Stimulated activated CD4-positive, alpha-beta T cell treated with anti-CD3 and anti-CD28 coated beads, Interleukin-2, amount 100 ng/mL, for 48 hours (primary cell): Measurements from ENCODE around the gene EIF1AD.
"Not testable (repeated sequence)": the region's sequence is repeated elsewhere in the genome, so short reads cannot be mapped to it uniquely, and the experiment has no call there.

Experiments used
- DNase-seq, 2 donors: peaks; one replicate each; pipeline ENCODE4 v3.0.0-alpha.2; 2020

EIF1AD gene, protein sequence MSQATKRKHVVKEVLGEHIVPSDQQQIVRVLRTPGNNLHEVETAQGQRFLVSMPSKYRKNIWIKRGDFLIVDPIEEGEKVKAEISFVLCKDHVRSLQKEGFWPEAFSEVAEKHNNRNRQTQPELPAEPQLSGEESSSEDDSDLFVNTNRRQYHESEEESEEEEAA

GRCh38 chr11:66001942-66002647 lies at the start of gene EIF1AD, which contains the start of gene BANF1:
TSS of gene EIF1AD (minus strand) at chr11:66002157. CDS start at chr11:66000389, 1,768 bp downstream.
TSS of gene BANF1 (plus strand) at chr11:66002503. CDS start at chr11:66003251, 748 bp downstream.
- DNase-seq: peak; percentile 86 to 89

DNA sequence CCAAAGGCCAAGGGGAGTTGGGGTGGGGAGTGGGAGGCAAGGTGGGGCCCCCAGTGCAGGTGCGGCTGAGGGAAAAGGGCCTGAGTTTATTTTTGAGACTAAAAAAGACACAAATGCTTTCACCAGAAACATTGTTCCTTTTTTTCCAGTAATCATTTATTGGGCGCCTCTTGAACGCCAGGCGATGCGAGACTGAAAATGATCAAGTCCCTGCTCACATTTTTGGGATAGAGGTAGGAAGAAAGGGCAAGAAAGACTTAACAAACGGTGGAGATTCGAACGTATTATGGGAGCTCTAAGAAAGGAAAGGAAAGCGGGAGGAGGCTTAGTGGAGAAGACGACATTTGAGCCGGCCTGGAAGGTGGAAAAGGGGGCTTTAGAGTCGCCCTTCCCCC lies 49.4 kb upstream of the EIF1AD start:
- no peak for DNase-seq

GRCh38 chr11:66050581-66051231 lies 48.7 kb upstream of the EIF1AD start:
- DNase-seq: no peak

DNA sequence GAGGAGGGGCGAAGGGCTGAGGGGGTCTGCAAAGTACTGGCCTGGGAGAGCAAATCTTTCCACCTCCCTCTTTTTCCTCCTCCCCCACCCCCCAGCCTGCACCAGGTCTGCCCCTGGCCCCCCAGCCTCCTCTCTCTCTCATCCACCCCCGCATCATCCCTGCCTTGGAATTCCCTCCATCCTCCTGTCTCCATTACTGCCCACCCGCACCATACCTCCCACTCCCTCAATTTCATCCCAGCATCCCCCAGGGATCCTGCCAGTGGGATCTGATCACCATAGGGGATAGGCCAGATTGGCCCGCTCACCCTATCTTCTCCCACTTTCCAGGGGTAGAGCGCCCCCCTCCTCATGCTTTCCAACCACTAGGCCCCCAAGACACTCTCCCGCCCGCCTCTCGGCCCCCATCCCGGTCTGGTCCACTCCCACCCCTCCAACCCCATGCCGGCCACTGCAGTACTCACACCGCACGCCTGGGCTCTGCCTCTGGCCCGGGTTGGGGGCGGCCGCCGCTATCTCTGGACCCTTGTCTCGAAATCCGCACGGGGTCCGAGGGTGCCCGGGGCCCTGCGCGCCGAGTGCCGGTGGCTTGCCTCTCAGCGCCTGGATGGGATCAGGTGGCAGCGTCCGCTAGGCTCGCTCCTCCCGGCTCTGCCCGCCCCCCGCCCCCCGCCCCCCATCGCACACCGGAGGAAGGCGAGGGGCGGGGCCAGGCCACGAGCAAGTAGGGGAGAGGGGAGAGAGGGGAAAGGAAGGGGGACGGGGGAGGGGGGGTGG lies 46.8 kb upstream of the EIF1AD start, which contains the start of gene GAL3ST3:
Gene GAL3ST3 (minus strand): TSS at position 615 of the 777 bp plus-strand sequence. CDS start 3,746 bp downstream, outside the sequence.
- no peak for DNase-seq

DNA sequence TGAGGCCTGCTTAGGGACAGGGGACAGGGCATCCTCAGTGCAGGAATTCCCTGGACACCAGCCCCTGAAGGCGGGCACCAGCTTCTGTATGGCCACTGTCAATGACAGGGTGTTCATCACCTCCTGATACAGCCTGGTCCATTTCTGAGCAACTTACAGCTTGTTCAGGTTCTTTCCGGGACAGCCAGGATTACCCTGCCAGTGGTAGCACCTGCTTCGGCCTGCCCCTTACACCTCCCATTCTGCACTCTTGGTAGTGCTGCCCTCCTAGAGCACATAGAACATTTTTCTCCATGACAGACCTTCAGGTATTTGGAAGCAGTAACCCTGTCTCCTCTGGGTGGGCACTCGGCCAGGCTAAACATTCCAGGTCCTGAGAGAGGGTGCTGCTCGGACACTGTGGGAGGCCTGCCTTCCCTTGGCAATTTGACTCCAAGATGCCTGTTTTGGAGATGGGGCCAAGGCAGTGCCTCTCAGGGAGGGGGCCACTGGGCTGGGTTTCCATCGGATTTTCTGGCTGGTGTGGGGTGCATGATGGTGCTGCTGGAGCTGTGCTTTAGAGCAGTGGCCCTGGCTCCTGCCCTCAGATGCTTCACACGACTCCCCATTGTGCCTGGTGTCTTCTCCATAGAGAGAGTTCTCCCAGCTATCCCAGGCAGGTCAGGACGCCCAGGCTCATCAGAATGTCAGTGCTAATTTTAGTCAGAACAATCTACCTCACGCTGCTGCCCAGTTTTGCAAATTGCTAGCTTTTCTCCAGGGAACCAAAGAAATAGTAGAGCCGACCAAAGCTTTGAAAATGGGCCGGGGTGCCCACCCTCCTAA lies 45.8 kb upstream of the EIF1AD start:
- no peak for DNase-seq

GRCh38 chr11:66046901-66047300 lies 44.9 kb upstream of the EIF1AD start:
- DNase-seq: no peak

DNA sequence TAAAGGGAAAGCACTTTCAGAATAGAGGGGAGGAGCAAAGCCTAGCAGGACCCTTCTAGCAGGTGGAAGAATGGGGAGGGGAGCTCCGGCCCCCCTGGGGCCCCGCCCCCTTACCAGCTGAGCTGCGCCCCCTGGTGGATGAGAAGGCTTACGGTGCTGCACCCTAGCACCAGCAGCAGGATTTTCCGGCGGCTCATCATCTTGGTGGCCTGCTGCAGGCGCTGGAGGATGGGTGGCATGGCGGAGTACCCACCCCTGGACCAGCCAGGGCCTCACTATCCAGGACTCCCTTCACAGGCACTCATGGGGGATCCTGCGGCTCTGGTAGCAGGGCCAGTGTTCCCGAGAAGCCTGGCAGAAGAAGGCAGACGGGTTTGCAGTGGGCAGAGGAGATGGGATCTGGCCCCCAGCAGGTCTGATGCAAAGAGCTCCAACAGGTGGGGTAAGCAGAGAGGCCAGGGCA lies 43.3 kb upstream of the EIF1AD start:
- peak; percentile 88 for DNase-seq

DNA sequence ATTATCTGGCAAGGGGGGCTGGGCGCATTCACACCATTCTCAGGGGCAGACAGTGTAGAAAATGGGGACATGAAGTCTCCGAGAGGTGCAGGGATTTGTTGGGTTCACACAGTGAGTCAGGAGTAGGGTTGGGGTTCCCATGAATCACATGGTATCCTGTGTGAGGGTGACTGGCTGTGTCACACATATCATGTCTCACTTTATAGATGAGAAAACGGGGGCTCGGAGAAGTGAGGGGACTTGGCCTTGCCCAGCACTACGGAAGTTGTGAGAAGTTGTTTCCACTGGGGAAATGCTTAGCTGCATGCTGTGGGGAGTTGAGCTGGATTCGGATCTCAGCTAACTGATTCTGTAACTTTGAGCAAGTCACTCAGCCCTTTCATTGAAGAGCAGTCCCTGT lies 42.8 kb upstream of the EIF1AD start:
- DNase-seq: no peak

DNA sequence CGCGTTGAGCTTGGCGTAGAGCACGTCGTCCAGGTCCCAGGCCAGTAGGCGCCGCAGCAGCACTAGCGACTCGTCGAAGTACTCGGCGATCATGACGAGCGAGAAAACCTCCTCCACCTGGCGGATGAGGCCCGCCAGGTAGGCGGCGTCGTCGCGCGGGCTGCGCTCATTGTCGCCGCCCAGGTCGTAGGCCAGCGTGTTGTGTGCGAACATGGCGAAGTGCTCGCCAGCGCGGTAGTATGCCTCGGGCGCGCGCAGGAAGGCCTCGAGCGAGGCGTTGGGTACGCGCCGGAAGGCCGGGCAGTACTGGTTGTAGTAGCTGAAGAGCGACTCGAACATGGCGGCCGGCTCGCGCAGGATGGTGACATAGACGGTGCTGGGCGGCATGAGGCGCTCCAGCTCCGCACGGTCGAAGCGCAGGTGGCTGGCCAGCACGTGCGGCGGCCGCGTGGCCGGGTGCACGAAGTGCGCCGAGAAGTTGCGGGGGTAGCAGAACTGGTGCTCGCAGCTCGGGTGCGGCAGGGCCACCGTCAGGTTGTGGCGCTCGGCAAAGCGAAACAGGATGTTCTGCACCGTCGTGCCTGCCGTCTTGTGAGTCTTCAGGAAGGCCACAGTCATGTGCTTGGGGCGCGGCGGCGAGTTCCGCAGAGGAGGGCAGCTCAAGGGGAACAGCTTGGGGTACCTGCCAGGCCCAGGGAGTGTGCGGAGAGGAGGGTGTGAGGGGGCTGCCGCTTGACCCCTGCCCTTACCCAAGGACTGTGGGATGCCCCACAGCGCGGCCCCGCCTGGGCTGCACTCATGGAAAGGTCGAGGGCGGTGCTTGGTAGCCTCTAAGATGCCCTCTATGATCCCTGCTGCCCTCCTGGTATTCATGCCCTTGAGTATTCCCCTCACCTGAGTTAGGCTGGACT lies 41.3 kb upstream of the EIF1AD start:
- no peak for DNase-seq

GRCh38 chr11:66042227-66042995 lies 40.5 kb upstream of the EIF1AD start:
- DNase-seq: no peak

DNA sequence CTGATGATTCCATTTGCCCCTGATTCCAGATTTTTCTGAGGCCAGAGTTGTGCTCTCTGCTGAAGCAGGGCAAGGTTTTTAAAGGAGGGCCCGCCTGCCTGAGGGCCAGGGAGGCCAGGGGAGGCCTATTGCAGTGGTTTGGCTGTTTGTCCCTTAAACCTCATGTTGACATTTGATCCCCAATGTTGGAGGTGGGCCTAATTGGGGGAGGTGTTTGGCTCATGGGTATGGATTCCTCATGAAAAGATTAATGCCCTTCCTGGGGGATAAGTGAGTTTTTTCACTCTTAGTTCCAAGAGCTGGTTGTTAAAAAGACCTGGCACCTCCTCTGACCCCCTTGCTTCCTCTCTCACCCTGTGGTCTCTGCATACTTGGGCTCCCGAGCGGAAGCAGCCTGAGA lies 37.8 kb upstream of the EIF1AD start:
- no peak for DNase-seq

DNA sequence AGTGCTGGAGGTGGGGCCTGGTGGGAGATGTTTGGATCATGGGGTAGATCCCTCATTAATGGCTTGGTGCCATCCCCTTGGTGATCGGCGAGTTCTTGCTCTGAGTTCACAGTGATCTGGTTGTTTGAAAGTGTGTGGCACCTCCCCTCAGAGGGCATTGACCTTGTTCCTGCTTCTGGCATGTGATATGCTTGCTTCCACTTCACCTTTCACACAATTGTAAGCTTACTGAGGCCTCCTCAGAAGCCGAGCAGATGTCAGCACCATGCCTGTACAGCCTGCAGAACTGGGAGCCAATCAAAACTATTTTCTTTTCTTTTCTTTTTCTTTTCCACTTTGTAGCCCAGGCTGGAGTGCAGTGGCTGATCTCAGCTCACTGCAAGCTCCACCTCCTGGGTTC lies 35.4 kb upstream of the EIF1AD start:
- no peak for DNase-seq

DNA sequence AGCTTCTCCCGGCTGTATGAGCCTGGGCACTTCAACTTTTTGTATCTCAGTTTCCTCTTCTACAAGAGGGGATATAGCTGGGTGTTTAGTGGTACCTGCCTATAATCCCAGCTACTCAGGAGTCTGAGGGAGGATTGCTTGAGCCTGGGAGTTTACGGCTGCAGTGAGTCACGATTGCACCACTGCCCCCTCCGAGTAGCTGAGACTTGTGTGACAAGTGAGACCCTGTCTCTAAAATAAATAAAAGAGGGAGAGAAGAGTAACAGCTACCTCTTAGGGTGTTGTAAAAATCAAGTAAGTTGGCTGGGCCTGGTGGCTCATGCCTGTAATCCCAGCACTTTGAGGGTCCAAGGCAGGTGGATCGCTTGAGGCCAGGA lies 34.4 kb upstream of the EIF1AD start:
- no peak for DNase-seq

- DNase-seq: no peak
Measured at GRCh38 chr11:66035653-66036333, 33.8 kb upstream of the EIF1AD start.

GRCh38 chr11:66032957-66033735 lies 31.2 kb upstream of the EIF1AD start:
- DNase-seq: no peak

GRCh38 chr11:66026017-66026529 lies 24.1 kb upstream of the EIF1AD start, which contains the start of gene CATSPER1:
TSS of gene CATSPER1 (minus strand) at chr11:66026479. CDS start at chr11:66026379, 100 bp downstream.
- DNase-seq: no peak

DNA sequence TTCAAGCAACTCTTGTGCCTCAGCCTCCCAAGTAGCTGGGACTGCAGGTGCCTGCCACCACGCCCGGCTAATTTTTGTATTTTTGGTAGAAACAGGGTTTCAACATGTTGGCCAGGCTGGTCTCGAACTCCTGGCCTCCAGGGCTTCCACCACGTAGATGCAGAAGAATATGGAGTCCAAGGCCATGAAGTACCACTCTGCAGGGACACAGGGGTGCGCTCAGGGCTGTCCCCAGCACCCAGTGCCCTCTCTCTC lies 21.2 kb upstream of the EIF1AD start:
- not testable (repeated sequence) for DNase-seq

DNA sequence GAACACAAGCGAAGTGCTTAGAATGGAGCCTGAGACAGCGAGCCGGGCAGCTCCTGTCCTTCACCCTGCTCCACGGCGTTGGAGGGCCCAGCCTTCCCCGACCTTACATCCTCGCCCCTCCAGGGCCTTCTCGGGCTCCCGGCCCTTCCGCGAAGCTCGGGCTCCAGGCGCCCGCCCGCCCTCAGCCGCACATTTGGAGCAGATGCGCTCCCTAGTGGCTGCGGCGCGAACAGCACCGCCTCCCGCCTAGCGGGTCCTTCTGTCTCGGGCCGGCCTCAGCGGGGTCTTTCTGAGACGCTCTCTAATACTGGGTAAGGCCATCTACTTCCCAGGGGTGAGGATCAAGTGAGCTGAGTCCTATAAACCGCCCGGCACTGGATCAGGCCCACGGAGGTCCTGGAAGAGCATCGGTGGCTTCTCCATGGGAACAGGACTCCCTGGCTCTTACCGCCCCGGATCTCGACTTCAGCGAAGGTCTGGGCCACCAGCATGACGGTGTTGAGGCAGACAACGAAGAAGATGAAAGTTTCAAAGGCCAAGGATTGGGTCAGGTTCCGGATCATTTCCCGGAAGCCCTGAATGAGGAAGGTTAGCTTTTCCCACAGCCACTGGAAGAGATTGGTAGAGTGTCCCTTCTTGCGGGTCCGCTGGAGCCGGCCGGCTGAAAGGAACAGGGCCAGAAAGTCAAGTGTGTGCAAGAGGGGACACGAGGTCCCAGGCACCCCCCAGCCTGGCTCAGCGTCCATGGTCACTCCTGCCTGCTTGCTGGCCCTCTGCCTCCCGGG lies 20.6 kb upstream of the EIF1AD start:
- DNase-seq: peak; percentile 88 to 90
